Right atrium auricular region (tissue), 2 donors: ENCODE data around the gene XKR8. TPM values are rescaled to one million over a fixed set of nuclear protein-coding genes. Genes with fewer than 3 reads are reported as not detected.
A peak's percentile ranks its signal among the peaks of the same experiment; 100 is the strongest.

Experiments used
- DNase-seq: peaks from one replicate; pipeline ENCODE4 v3.0.0-alpha.2; 2019; ENCODE audit warnings: low spot score
- H3K27ac ChIP-seq, 2 donors: fragments of 200-600 bp; sonication (generic); 1 replicate in 1 of 2; 2 replicates in 1 of 2; pipeline ENCODE4 v1.5.1; 2016 to 2019
- H3K27me3 ChIP-seq, 2 donors: fragments of 200-600 bp; sonication (generic); one replicate each; pipeline versions ENCODE4 v1.5.1 to v1.6.0; 2017 to 2019
- H3K36me3 ChIP-seq: fragments of 200-600 bp; sonication (generic); one replicate; pipeline ENCODE4 v1.5.1; 2016
- H3K4me1 ChIP-seq, 2 donors: fragments of 200-600 bp; sonication (generic); one replicate each; pipeline versions ENCODE4 v1.5.1 to v1.6.0; 2017 to 2019
- H3K4me3 ChIP-seq, 2 donors: fragments of 200-600 bp; sonication (generic); 1 replicate in 1 of 2; 2 replicates in 1 of 2; pipeline ENCODE4 v1.5.1; 2017 to 2019; ENCODE audit warnings: mild to moderate bottlenecking in 1 of 2, moderate library complexity in 1 of 2
- H3K9me3 ChIP-seq, 2 donors: fragments of 200-600 bp; sonication (generic); one replicate each; pipeline ENCODE4 v1.5.1; 2019
- total RNA-seq, 2 donors: library from RNA; depleted of rRNA; stranded (reverse); fragments of >200 nt; gene quantifications; one replicate each; pipeline ENCODE4 v1.1.0, GENCODE V29; 2016
- TF ChIP-seq, protein P1 (sequence below), 2 donors: fragments of 200-600 bp; sonication (generic); IDR thresholded peaks; one replicate each; pipeline ENCODE4 v1.5.1; 2019; ENCODE audit warnings: antibody characterized with exemption in 2 of 2

XKR8 gene
- total RNA-seq, 2 donors from 2014 or later, result 6.8 to 10.8 TPM

- Histone ChIP-seq H3K4me1 (peaks cover 0 to 6% of the 10 kb centered on the region in 2 donors), H3K36me3 (no peaks in the 10 kb centered on the region), H3K27me3 (no peaks in the 10 kb centered on the region), H3K9me3 (no peaks in the 10 kb centered on the region), H3K4me3 (no peak overlapping the region), H3K27ac (no peak overlapping the region)
- no peak for DNase-seq
- TF ChIP-seq, protein P1, sequence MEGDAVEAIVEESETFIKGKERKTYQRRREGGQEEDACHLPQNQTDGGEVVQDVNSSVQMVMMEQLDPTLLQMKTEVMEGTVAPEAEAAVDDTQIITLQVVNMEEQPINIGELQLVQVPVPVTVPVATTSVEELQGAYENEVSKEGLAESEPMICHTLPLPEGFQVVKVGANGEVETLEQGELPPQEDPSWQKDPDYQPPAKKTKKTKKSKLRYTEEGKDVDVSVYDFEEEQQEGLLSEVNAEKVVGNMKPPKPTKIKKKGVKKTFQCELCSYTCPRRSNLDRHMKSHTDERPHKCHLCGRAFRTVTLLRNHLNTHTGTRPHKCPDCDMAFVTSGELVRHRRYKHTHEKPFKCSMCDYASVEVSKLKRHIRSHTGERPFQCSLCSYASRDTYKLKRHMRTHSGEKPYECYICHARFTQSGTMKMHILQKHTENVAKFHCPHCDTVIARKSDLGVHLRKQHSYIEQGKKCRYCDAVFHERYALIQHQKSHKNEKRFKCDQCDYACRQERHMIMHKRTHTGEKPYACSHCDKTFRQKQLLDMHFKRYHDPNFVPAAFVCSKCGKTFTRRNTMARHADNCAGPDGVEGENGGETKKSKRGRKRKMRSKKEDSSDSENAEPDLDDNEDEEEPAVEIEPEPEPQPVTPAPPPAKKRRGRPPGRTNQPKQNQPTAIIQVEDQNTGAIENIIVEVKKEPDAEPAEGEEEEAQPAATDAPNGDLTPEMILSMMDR (IDR thresholded peaks at IDR 0.05), result no peak
Measured at GRCh38 chr1:27931184-27931583, 28.6 kb upstream of the XKR8 start.

- Histone ChIP-seq H3K27ac (no peak overlapping the region), H3K4me3 (no peak overlapping the region), H3K4me1 (peaks cover 0 to 6% of the 10 kb centered on the region in 2 donors), H3K9me3 (no peaks in the 10 kb centered on the region), H3K27me3 (no peaks in the 10 kb centered on the region), H3K36me3 (no peaks in the 10 kb centered on the region)
- DNase-seq, result no peak
- TF ChIP-seq, protein P1 (IDR thresholded peaks at IDR 0.05), result no peak
Measured at GRCh38 chr1:27931759-27932158, 28.0 kb upstream of the XKR8 start.

- Histone ChIP-seq H3K4me3 (peak within 1 kb of the TSS in 1 of 2 donors; percentile 18), H3K27me3 (no peaks in the 10 kb centered on the region), H3K36me3 (no peaks in the 10 kb centered on the region), H3K27ac (no peak within 1 kb of the TSS), H3K4me1 (peaks cover 0 to 6% of the 10 kb centered on the region in 2 donors), H3K9me3 (no peaks in the 10 kb centered on the region)
- DNase-seq, result no peak
- TF ChIP-seq, protein P1 (IDR thresholded peaks at IDR 0.05), result no peak
Measured at GRCh38 chr1:27934818-27935549, 24.8 kb upstream of the XKR8 start, which contains the start of gene SMPDL3B. Gene SMPDL3B, plus strand, starts transcription at chr1:27935000. Its CDS starts 184 bp downstream, at chr1:27935184.

DNA sequence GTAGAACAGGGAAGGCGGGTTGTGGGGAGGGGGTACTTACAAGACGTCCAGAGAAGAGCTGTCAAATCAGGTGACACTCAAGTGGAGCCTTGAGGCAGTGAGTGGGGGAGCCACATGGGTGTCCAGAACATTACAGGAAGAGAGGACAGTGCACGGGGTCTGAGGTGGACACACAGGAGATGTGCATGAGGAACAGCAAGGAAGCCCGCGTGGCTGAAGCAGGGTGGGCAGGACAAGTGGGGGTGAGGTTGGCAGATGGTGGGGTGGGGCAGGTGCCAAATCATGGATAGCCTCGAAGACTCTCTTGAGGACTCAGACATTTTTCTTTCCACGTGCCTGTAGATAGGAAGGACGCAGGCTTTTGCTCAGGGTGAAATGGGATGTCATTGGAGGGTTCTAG lies 24.1 kb upstream of the XKR8 start:
- Histone ChIP-seq H3K4me1 (peaks cover 0 to 6% of the 10 kb centered on the region in 2 donors), H3K27ac (no peak overlapping the region), H3K4me3 (no peak overlapping the region), H3K27me3 (no peaks in the 10 kb centered on the region), H3K36me3 (no peaks in the 10 kb centered on the region), H3K9me3 (no peaks in the 10 kb centered on the region)
- no peak for DNase-seq
- TF ChIP-seq, protein P1 (IDR thresholded peaks at IDR 0.05), result no peak

DNA sequence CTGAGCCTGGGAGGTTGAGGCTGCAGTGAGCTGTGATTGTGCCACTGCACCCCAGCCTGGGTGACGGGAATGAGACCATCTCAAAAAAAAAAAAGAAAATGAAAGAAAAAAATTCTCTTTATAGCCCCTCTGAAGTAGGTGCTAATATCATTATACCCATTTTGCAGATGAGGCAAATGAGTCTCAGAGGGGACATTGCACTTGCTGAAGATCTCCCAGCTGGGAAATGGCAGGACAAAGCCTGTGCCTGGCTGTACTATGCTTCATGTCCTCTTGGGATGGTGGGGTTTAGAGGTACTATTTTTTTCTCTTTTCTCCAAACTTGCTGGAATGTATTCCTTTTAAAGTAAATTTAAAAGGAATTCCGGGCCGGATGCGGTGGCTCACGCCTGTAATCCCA lies 23.4 kb upstream of the XKR8 start:
- no peaks in the 10 kb centered on the region for H3K9me3 ChIP-seq
- H3K27me3 ChIP-seq, result no peaks in the 10 kb centered on the region
- peaks cover 0 to 6% of the 10 kb centered on the region in 2 donors for H3K4me1 ChIP-seq
- no peaks in the 10 kb centered on the region for H3K36me3 ChIP-seq
- DNase-seq, result no peak
- TF ChIP-seq, protein P1 (IDR thresholded peaks at IDR 0.05), result no peak
- no peak overlapping the region for H3K27ac ChIP-seq
- no peak overlapping the region for H3K4me3 ChIP-seq

- H3K27ac ChIP-seq, result no peak overlapping the region
- H3K27me3 ChIP-seq, result no peaks in the 10 kb centered on the region
- no peak overlapping the region for H3K4me3 ChIP-seq
- no peak for DNase-seq
- H3K4me1 ChIP-seq, result peaks cover 0 to 6% of the 10 kb centered on the region in 2 donors
- no peaks in the 10 kb centered on the region for H3K36me3 ChIP-seq
- TF ChIP-seq, protein P1 (IDR thresholded peaks at IDR 0.05), result no peak
- H3K9me3 ChIP-seq, result no peaks in the 10 kb centered on the region
Measured at GRCh38 chr1:27937524-27937836, 22.3 kb upstream of the XKR8 start.
